K562 (cell line): ENCODE measurements around the gene GPX6. TPM values are rescaled to one million over a fixed set of nuclear protein-coding genes. Genes with fewer than 3 reads are reported as not detected.

ENCODE experiments used
- ARHGAP35 ChIP-seq: fragments of 450-650 bp; IDR thresholded peaks from 2 replicates; pipeline ENCODE4 v1.6.1; 2018; ENCODE audit not compliant: partially characterized antibody
- CEBPG ChIP-seq, 3 experiments: fragments of 200-800 bp in 1 of 3; sonication (Bioruptor generic) in 1 of 3; sonication (generic) in 1 of 3; formaldehyde crosslinking in 1 of 3; IDR thresholded peaks in 2 of 3; conservative IDR thresholded peaks in 1 of 3; 2 replicates each; pipeline versions ENCODE4 v1.6.1 to v1.8.0; 2016 to 2022; ENCODE audit warnings: missing compliant biosample characterization in 2 of 3, missing genetic modification characterization in 2 of 3, mild to moderate bottlenecking in 1 of 3, missing genetic modification reagents in 1 of 3
- ETV1 ChIP-seq: fragments of 450-650 bp; conservative IDR thresholded peaks from 2 replicates; pipeline ENCODE4 v1.6.1; 2016; ENCODE audit warnings: missing genetic modification characterization, control low read depth, low read depth, missing compliant biosample characterization
- HDAC2 ChIP-seq: fragments of 450-650 bp; IDR thresholded peaks from 2 replicates; pipeline ENCODE4 v1.6.1; 2016; ENCODE audit warnings: mild to moderate bottlenecking
- HMG20A ChIP-seq: fragments of 450-650 bp; formaldehyde crosslinking; conservative IDR thresholded peaks from 2 replicates; pipeline ENCODE4 v1.4.0; 2020; ENCODE audit warnings: mild to moderate bottlenecking, mixed read lengths
- HNRNPUL1 ChIP-seq: fragments of 200-400 bp; formaldehyde crosslinking; IDR thresholded peaks from 2 replicates; pipeline ENCODE4 v1.6.1; 2017; ENCODE audit warnings: low read length
- MEIS2 ChIP-seq: fragments of 450-650 bp; IDR thresholded peaks from 2 replicates; pipeline ENCODE4 v1.6.1; 2014; ENCODE audit warnings: mild to moderate bottlenecking; ENCODE audit not compliant: partially characterized antibody
- NELFE ChIP-seq: IDR thresholded peaks from 2 replicates; pipeline ENCODE4 v1.6.1; 2011; ENCODE audit warnings: mild to moderate bottlenecking; ENCODE audit not compliant: insufficient read depth, insufficient read length
- RB1 ChIP-seq: fragments of 450-650 bp; IDR thresholded peaks from 2 replicates; pipeline ENCODE4 v1.6.1; 2017; ENCODE audit warnings: low read depth, mild to moderate bottlenecking
- SMAD1 ChIP-seq: fragments of 150-350 bp; IDR thresholded peaks from 2 replicates; pipeline ENCODE4 v1.6.1; 2014; ENCODE audit warnings: low read length, low read depth; ENCODE audit not compliant: partially characterized antibody
- TCFL5 ChIP-seq: fragments of 250-450 bp; sonication (Bioruptor Pico); conservative IDR thresholded peaks from 2 replicates; pipeline ENCODE4 v1.6.1; 2021; ENCODE audit warnings: mild to moderate bottlenecking, moderate library complexity, matching md5 sums
- TEAD2 ChIP-seq: fragments of 450-650 bp; IDR thresholded peaks from 2 replicates; pipeline ENCODE4 v1.6.1; 2016; ENCODE audit warnings: missing genetic modification characterization, control low read depth, missing compliant biosample characterization
- XRCC5 ChIP-seq: fragments of 200-400 bp; formaldehyde crosslinking; IDR thresholded peaks from 2 replicates; pipeline ENCODE4 v1.6.1; 2017; ENCODE audit warnings: low read depth, mild to moderate bottlenecking, low read length
- ZNF124 ChIP-seq: sonication (generic); formaldehyde crosslinking; IDR thresholded peaks from 2 replicates; pipeline ENCODE4 v1.8.1; 2022; ENCODE audit warnings: missing genetic modification reagents
- ZNF175 ChIP-seq: fragments of 200-800 bp; sonication (Bioruptor generic); IDR thresholded peaks from 2 replicates; pipeline ENCODE4 v1.6.1; 2016; ENCODE audit warnings: low read depth, mild to moderate bottlenecking, missing genetic modification characterization, missing compliant biosample characterization
- ZNF232 ChIP-seq: sonication (generic); formaldehyde crosslinking; IDR thresholded peaks from 2 replicates; pipeline ENCODE4 v1.8.0; 2022; ENCODE audit warnings: mild to moderate bottlenecking, missing genetic modification reagents
- ZNF699 ChIP-seq: fragments of 250-450 bp; sonication (Bioruptor Pico); IDR thresholded peaks from 2 replicates; pipeline ENCODE4 v1.8.0; 2021; ENCODE audit warnings: mild to moderate bottlenecking, moderate library complexity; ENCODE audit not compliant: insufficient replicate concordance
- ZNF76 ChIP-seq: fragments of 250-450 bp; sonication (Bioruptor Pico); IDR thresholded peaks from 2 replicates; pipeline ENCODE4 v1.4.0; 2020; ENCODE audit warnings: mild to moderate bottlenecking, moderate library complexity, borderline replicate concordance
- ZNF830 ChIP-seq: fragments of 250-450 bp; sonication (Bioruptor Pico); IDR thresholded peaks from 2 replicates; pipeline ENCODE4 v1.5.0; 2021; ENCODE audit warnings: mild to moderate bottlenecking
- polyA plus RNA-seq, 8 experiments: library from polyadenylated mRNA; depleted of rRNA in 4 of 8; stranded (reverse) in 5 of 8; unstranded in 3 of 8; fragments of >200 nt; fragmentation: Nextera tagmentation in 2 of 8; fragmentation: Illumina TruSeq in 1 of 8; extraction: Ambion mirVana in 2 of 8; extraction: Trizol in 1 of 8; gene quantifications; 2 replicates each; pipeline versions ENCODE4 v1.2.1 to v1.2.3, GENCODE V29; 2011 to 2014; ENCODE audit warnings: inconsistent platforms in 1 of 8, missing spikeins in 1 of 8
- total RNA-seq, 7 experiments: library from RNA; depleted of rRNA in 6 of 7; stranded (reverse); fragments of >200 nt in 6 of 7; fragmentation: Illumina TruSeq in 2 of 7; extraction: Trizol in 2 of 7; gene quantifications; 2 replicates each; pipeline versions ENCODE4 v1.2.1 to v1.2.3, GENCODE V29; 2011 to 2021; ENCODE audit warnings: low replicate concordance in 1 of 7
- TF ChIP-seq, protein P1 (sequence below): fragments of 250-450 bp; sonication (Bioruptor Pico); IDR thresholded peaks from 2 replicates; pipeline ENCODE4 v1.5.0; 2021
- TF ChIP-seq, protein P2 (sequence below): fragments of 250-450 bp; sonication (Bioruptor Pico); IDR thresholded peaks from 2 replicates; pipeline ENCODE4 v1.5.0; 2020; ENCODE audit warnings: mild to moderate bottlenecking
- TF ChIP-seq, protein P3 (sequence below): sonication (generic); formaldehyde crosslinking; IDR thresholded peaks from 2 replicates; pipeline ENCODE4 v1.8.0; 2022; ENCODE audit warnings: missing genetic modification reagents, mild to moderate bottlenecking, borderline replicate concordance
- TF ChIP-seq, protein P4 (sequence below): fragments of 250-450 bp; sonication (Bioruptor Pico); IDR thresholded peaks from 2 replicates; pipeline ENCODE4 v1.8.0; 2022; ENCODE audit warnings: moderate library complexity, mild to moderate bottlenecking, inconsistent platforms

GPX6 gene
- total and polyA plus RNA-seq, 9 of the 15 experiments (the other 6 are each of a cell fraction or from before 2014, with no cell fraction given), result not detected

DNA sequence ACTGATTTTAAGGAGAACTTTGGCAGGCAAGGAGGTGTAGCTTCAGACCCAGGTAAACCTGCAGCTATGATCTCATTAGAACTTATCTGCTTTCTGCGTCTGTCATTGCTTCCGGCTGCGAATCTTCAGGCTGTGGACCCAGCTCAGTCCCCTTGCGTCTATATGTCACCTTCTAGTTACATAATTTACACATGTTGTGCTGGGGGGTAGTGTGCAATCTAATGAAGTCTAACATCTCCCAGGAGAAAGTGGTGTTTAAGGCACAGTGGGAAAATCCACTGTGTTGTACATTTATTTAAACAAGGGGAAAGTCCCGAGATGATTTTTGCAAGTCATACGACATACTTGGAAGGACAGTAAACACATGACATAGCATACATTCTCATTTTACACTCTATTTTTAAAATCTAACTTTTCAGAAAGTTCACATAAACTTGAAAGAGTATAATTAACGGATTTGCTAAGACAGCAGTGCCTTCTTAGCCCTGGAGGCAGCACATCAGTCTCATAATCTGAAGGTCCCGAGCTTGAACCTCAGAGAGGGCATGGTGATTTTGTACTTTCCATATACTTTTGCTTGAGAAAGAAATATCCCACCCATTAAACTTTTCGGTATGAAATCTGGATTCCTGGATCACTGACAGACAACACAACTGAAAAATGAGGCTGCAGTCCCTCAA is 35.2 kb downstream of the GPX6 start (continued):
- TF ChIP-seq TEAD2 (no peak), HNRNPUL1 (no peak), XRCC5 (no peak), ZNF699 (CRISPR knock-in tag) (no peak), NELFE (no peak), ZNF232 (CRISPR knock-in tag) (no peak), HDAC2 (peak; percentile 63), ARHGAP35 (no peak), ZNF175 (CRISPR knock-in tag) (no peak), ZNF830 (CRISPR knock-in tag) (no peak), MEIS2 (peak; percentile 86), CEBPG (CRISPR knock-in tag; IDR thresholded peaks at IDR 0.05) (no peak), CEBPG (tag; conservative IDR thresholded peaks at IDR 0.05 in 1 of 2, IDR thresholded peaks at IDR 0.05 in 1 of 2) (peak in 1 of 2 experiments; percentile 28; a peak in 1 of 4 replicates), HMG20A (CRISPR knock-in tag) (no peak), RB1 (no peak), TCFL5 (CRISPR knock-in tag) (no peak), ZNF124 (CRISPR knock-in tag) (no peak), ZNF76 (CRISPR knock-in tag) (no peak), ETV1 (tag) (peak; percentile 91), SMAD1 (peak; percentile 86)
- TF ChIP-seq, protein P1, sequence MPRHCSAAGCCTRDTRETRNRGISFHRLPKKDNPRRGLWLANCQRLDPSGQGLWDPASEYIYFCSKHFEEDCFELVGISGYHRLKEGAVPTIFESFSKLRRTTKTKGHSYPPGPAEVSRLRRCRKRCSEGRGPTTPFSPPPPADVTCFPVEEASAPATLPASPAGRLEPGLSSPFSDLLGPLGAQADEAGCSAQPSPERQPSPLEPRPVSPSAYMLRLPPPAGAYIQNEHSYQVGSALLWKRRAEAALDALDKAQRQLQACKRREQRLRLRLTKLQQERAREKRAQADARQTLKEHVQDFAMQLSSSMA (CRISPR knock-in tag), result no peak
- TF ChIP-seq, protein P2, sequence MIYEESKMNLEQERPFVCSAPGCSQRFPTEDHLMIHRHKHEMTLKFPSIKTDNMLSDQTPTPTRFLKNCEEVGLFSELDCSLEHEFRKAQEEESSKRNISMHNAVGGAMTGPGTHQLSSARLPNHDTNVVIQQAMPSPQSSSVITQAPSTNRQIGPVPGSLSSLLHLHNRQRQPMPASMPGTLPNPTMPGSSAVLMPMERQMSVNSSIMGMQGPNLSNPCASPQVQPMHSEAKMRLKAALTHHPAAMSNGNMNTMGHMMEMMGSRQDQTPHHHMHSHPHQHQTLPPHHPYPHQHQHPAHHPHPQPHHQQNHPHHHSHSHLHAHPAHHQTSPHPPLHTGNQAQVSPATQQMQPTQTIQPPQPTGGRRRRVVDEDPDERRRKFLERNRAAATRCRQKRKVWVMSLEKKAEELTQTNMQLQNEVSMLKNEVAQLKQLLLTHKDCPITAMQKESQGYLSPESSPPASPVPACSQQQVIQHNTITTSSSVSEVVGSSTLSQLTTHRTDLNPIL (CRISPR knock-in tag), result no peak
- TF ChIP-seq, protein P3, sequence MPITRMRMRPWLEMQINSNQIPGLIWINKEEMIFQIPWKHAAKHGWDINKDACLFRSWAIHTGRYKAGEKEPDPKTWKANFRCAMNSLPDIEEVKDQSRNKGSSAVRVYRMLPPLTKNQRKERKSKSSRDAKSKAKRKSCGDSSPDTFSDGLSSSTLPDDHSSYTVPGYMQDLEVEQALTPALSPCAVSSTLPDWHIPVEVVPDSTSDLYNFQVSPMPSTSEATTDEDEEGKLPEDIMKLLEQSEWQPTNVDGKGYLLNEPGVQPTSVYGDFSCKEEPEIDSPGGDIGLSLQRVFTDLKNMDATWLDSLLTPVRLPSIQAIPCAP (CRISPR knock-in tag), result no peak
- TF ChIP-seq, protein P4, sequence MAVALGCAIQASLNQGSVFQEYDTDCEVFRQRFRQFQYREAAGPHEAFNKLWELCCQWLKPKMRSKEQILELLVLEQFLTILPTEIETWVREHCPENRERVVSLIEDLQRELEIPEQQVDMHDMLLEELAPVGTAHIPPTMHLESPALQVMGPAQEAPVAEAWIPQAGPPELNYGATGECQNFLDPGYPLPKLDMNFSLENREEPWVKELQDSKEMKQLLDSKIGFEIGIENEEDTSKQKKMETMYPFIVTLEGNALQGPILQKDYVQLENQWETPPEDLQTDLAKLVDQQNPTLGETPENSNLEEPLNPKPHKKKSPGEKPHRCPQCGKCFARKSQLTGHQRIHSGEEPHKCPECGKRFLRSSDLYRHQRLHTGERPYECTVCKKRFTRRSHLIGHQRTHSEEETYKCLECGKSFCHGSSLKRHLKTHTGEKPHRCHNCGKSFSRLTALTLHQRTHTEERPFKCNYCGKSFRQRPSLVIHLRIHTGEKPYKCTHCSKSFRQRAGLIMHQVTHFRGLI (CRISPR knock-in tag), result no peak
